K562 (cell line): ENCODE data around the gene NMRAL1. TPM values are rescaled to one million over a fixed set of nuclear protein-coding genes. Genes with fewer than 3 reads are reported as not detected.

Experiments used
- ASH1L ChIP-seq: fragments of 450-650 bp; IDR thresholded peaks from 2 replicates; pipeline ENCODE4 v1.6.1; 2018; ENCODE audit warnings: borderline replicate concordance, mild to moderate bottlenecking, low read depth; ENCODE audit not compliant: partially characterized antibody
- ATF2 ChIP-seq: sonication (generic); formaldehyde crosslinking; IDR thresholded peaks from 2 replicates; pipeline ENCODE4 v1.8.1; 2022; ENCODE audit warnings: missing genetic modification reagents
- CREB3L1 ChIP-seq: fragments of 450-650 bp; IDR thresholded peaks from 2 replicates; pipeline ENCODE4 v1.6.1; 2014; ENCODE audit warnings: low read depth, mild to moderate bottlenecking, moderate library complexity, borderline replicate concordance
- E2F5 ChIP-seq: sonication (generic); formaldehyde crosslinking; IDR thresholded peaks from 2 replicates; pipeline ENCODE4 v1.8.0; 2022; ENCODE audit warnings: mild to moderate bottlenecking, missing genetic modification reagents
- ELF2 ChIP-seq: fragments of 250-450 bp; sonication (Bioruptor Pico); IDR thresholded peaks from 2 replicates; pipeline ENCODE4 v1.5.0; 2021; ENCODE audit warnings: mild to moderate bottlenecking
- ETV6 ChIP-seq, 3 experiments: fragments of 150-350 bp in 1 of 3; sonication (generic) in 1 of 3; formaldehyde crosslinking in 1 of 3; IDR thresholded peaks; 2 replicates each; pipeline versions ENCODE4 v1.6.1 to v1.8.0; 2014 to 2022; ENCODE audit warnings: borderline replicate concordance in 2 of 3, low read depth in 2 of 3, antibody characterized with exemption in 1 of 3, low read length in 1 of 3, mild to moderate bottlenecking in 1 of 3, missing genetic modification reagents in 1 of 3
- HNRNPL ChIP-seq: fragments of 200-400 bp; formaldehyde crosslinking; IDR thresholded peaks from 2 replicates; pipeline ENCODE4 v1.6.1; 2017; ENCODE audit warnings: low read depth, mild to moderate bottlenecking, low read length
- MEF2D ChIP-seq: conservative IDR thresholded peaks from 2 replicates; pipeline ENCODE4 v1.6.1; 2016; ENCODE audit warnings: low read depth, missing genetic modification characterization, missing compliant biosample characterization
- NELFE ChIP-seq: IDR thresholded peaks from 2 replicates; pipeline ENCODE4 v1.6.1; 2011; ENCODE audit warnings: mild to moderate bottlenecking; ENCODE audit not compliant: insufficient read depth, insufficient read length
- POLR2A ChIP-seq: fragments of 450-650 bp; conservative IDR thresholded peaks from 2 replicates; pipeline ENCODE4 v1.6.1; 2016
- SNIP1 ChIP-seq: fragments of 450-650 bp; IDR thresholded peaks from 2 replicates; pipeline ENCODE4 v1.7.1; 2017; ENCODE audit warnings: low read depth, mild to moderate bottlenecking
- TCF7L2 ChIP-seq: fragments of 150-350 bp; IDR thresholded peaks from 2 replicates; pipeline ENCODE4 v1.6.1; 2016; ENCODE audit warnings: low read depth, mild to moderate bottlenecking, low read length, moderate library complexity
- UBTF ChIP-seq, 2 experiments: IDR thresholded peaks; 2 replicates each; pipeline ENCODE4 v1.6.1; 2012; ENCODE audit warnings: improper control_type of control experiment in 2 of 2, low read depth in 2 of 2, low read length in 2 of 2, borderline replicate concordance in 1 of 2
- VEZF1 ChIP-seq: fragments of 200-800 bp; sonication (Bioruptor generic); IDR thresholded peaks from 2 replicates; pipeline ENCODE4 v1.6.1; 2017; ENCODE audit warnings: missing genetic modification characterization, missing compliant biosample characterization
- ZNF133 ChIP-seq: fragments of 250-450 bp; sonication (Bioruptor Pico); IDR thresholded peaks from 2 replicates; pipeline ENCODE4 v1.4.0; 2020; ENCODE audit warnings: mild to moderate bottlenecking
- ZNF512 ChIP-seq: IDR thresholded peaks from 2 replicates; pipeline ENCODE4 v1.6.1; 2016; ENCODE audit warnings: missing genetic modification characterization, missing compliant biosample characterization
- polyA plus RNA-seq, 8 experiments: library from polyadenylated mRNA; depleted of rRNA in 4 of 8; stranded (reverse) in 5 of 8; unstranded in 3 of 8; fragments of >200 nt; fragmentation: Nextera tagmentation in 2 of 8; fragmentation: Illumina TruSeq in 1 of 8; extraction: Ambion mirVana in 2 of 8; extraction: Trizol in 1 of 8; gene quantifications; 2 replicates each; pipeline versions ENCODE4 v1.2.1 to v1.2.3, GENCODE V29; 2011 to 2014; ENCODE audit warnings: inconsistent platforms in 1 of 8, missing spikeins in 1 of 8
- total RNA-seq, 7 experiments: library from RNA; depleted of rRNA in 6 of 7; stranded (reverse); fragments of >200 nt in 6 of 7; fragmentation: Illumina TruSeq in 2 of 7; extraction: Trizol in 2 of 7; gene quantifications; 2 replicates each; pipeline versions ENCODE4 v1.2.1 to v1.2.3, GENCODE V29; 2011 to 2021; ENCODE audit warnings: low replicate concordance in 1 of 7

NMRAL1 gene
- total and polyA plus RNA-seq, 9 of the 15 experiments (the other 6 are each of a cell fraction or from before 2014, with no cell fraction given) = 6.3 to 116 (median 63.2) TPM

GRCh38 chr16:4425378-4426020, 48.9 kb downstream of the NMRAL1 start, which contains the start of gene DNAJA3 (continued):
- TF ChIP-seq UBTF (IDR thresholded peaks at IDR 0.05; ENCODE audit: borderline replicate concordance in 1 of 2, low read depth in 2 of 2, low read length in 2 of 2) (no peak), ZNF512 (tag) (no peak), POLR2A (peak; percentile 97), SNIP1 (no peak), E2F5 (CRISPR knock-in tag) (0 out of 2 replicates have a peak, but pooled peaks have one; percentile 69), ETV6 (IDR thresholded peaks at IDR 0.05; ENCODE audit: borderline replicate concordance in 1 of 2, low read depth in 2 of 2, low read length in 1 of 2) (no peak; a peak in 1 of 4 replicates), ETV6 (CRISPR knock-in tag; IDR thresholded peaks at IDR 0.05; ENCODE audit: borderline replicate concordance) (no peak), ASH1L (peak; percentile 67), NELFE (no peak), ZNF133 (CRISPR knock-in tag) (no peak), MEF2D (tag) (no peak), HNRNPL (peak; percentile 23; the same call in 1 of the 2 replicates), CREB3L1 (peak; percentile 97), ATF2 (CRISPR knock-in tag) (no peak), TCF7L2 (no peak), VEZF1 (CRISPR knock-in tag) (no peak), ELF2 (CRISPR knock-in tag) (peak; percentile 98)
